SW 1271 (cell line): ENCODE measurements around the gene PLA2G4D.

Experiments
- DNase-seq, 2 experiments: peaks; one replicate each; lab custom pipeline; 2025; lab: John Stamatoyannopoulos, UW

The PLA2G4D gene

GRCh38 chr15:42050484-42051255 is 43.7 kb downstream of the PLA2G4D start:
- DNase-seq, result no peak

DNA sequence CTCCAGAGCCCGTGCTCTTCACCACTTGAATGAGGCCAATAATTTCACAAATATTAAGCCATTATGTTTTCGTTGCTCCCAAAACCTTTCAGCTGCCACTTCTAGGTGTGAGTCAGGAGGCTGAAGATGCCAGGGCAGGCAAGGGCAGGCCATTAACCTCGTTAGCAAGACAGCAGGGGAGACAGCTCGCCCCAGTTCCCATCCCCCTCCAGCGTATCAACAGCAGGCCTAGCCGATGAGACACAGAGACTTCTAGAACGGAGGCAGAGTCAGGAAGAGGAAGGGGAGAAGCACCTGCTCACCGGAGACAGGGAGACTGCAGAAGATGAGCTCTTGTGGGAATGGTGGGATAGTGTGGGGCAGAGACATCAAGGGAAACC is 45.6 kb downstream of the PLA2G4D start:
- no peak for DNase-seq

- no peak for DNase-seq
Measured at GRCh38 chr15:42048080-42048820, 46.1 kb downstream of the PLA2G4D start.

- DNase-seq, result no peak
Measured at GRCh38 chr15:42046597-42046996, 47.8 kb downstream of the PLA2G4D start.

- DNase-seq, result no peak
Measured at GRCh38 chr15:42045211-42045615, 49.1 kb downstream of the PLA2G4D start.

GRCh38 chr15:42042602-42043400 is 51.6 kb downstream of the PLA2G4D start:
- DNase-seq, result no peak

DNA sequence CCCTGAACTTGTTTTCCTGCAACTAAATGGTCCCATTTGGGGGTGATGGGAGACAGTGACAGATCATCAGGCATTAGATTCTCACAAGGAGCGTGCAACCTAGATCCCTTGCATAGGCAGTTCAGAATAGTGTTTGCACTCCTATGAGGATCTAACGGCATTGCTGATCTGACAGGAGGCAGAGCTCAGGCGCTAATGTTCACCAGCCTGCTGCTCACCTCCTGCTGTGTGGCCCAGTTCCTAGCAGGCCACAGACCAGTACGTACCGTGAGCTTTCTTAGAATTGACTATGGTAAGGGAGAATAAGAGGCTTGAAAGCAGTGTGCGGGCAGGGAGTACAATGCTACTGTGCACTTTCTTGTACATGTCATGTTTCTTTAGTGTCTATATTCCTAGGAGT is 56.0 kb downstream of the PLA2G4D start:
- DNase-seq, result no peak

GRCh38 chr15:42037656-42038055 is 56.7 kb downstream of the PLA2G4D start:
- no peak for DNase-seq

GRCh38 chr15:42036966-42037365 is 57.4 kb downstream of the PLA2G4D start:
- DNase-seq, result no peak

DNA sequence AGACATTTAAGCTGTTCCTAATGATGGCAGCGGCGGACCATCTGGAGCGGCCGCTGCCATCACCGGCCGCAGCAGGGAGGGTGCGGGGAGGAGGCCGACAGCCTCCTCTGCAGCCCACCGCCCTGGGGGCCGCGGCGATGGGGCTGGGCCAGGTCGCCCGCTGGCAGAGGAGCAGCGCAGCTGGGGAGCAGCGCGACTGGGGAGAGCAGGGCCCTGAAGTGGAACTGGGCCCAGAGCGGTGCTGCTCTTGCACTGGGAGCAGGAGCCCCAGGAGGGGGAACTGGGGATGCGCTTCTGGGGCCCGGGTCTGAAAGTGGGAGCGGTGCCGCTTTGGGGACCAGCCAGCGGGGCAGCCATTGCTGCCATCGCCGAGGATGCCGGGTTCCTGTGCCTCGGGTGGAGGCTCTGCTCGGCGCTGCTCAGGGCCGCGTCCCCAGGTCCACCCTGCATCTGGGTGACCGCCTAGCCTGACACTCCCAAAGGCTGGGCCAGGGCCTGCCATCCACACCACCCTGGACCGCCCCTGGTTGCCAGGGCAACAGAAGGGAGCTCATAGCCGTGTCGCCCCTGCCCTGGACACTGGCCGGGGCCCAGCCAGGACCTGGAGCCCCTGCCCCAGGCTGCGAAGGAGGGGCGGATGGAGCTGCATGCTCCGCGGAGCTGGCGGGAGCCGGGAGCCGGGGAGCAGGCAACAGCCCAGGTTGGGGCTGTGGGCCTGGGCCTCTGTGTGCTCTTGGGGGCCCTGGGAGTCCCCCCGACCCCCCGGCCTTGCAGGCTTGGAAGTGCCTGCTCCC is 58.1 kb downstream of the PLA2G4D start:
- no peak for DNase-seq

DNA sequence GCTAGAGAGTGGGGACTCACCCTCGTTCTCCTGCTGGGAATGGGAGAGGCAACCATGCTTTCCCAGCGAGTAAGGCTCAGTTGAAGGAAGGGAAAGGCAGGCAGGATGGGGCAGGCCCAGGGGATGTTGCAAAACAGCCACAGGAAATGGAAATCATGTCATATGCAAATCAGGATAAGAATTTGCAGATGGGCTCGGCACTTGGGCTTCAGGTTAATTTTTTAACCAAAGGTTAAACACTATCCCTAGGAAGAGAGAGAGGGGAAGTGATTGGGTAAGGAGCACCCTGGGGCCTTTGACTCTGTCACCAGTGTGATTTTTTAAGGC is 59.0 kb downstream of the PLA2G4D start:
- DNase-seq, result no peak

DNA sequence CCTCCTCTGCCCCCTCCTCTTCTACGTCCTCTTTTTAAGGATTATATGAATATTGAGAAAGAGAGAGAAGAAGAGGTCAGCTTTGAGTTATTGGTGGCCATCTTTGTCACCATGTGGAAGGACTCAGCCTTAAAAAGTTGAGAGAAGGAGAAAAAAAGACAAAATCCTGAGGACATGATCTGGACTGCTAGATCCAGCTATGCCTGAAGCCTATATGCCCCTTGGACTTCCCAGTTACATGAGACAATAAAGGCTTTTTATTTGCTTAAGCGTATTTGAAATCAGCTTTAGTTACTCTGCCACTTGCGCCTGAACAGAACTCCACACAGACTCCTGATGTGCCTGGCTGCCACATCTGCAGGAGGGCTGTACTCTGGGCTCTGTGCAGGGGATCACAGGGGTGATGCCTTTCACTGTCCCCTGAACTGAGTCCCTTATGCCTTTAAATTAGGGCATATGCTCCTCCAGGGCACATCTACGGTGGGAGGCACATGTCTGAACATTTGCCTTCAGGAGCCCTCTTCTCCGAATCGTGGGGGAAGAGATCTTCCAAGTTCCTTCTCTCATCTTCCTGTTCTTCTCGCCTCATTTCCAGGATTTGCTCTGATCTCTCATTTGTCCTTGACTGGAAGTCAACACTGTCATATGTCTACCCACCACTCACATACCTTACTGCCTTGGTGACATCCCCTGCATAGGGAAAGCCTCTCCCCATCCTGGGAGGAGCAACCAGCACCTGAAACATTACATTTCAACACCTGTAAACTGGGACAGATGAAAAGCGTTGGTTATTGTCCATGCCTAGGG is 59.5 kb downstream of the PLA2G4D start:
- DNase-seq, result no peak

GRCh38 chr15:42033214-42033873 is 61.0 kb downstream of the PLA2G4D start:
- no peak for DNase-seq

DNA sequence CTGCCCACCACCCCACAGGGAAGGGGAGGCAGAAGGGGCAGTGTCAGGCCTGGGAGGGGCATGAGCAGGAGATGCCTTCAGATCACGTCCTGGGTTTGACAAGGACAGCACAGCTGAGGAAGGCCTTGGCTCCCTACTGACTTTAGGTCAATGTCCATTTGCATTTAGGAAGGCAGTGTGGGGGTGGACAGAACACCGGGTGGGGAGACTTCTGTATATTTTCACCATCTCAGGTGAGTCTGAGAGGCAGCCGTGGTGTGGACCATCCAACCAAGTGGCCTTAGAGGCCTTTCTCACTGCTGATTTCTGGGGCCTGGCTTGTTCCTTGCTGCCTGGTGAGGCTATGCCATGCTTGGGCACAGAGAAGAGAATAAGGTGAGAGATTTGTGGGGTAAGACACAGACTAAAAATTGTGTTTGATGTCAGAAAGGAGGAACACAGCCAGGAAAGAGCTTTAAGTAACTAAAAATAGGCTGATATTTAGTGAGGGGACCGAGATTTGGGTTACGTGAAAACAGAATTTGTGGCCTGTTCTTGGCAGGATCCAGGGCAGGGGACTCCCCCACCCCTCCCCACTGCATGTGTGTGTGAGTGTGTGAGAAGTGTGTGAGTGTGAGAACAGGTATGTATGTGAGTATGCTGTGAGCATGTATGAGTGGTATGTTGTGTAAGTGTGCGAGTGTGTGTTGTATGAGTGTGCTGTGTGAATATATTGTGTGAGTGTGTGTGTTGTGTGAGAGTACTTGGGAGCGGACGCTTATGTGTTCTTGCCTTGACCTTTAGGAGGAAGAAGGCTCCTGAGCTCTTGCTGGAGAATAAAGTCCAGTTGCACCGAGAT is 61.8 kb downstream of the PLA2G4D start:
- no peak for DNase-seq

DNA sequence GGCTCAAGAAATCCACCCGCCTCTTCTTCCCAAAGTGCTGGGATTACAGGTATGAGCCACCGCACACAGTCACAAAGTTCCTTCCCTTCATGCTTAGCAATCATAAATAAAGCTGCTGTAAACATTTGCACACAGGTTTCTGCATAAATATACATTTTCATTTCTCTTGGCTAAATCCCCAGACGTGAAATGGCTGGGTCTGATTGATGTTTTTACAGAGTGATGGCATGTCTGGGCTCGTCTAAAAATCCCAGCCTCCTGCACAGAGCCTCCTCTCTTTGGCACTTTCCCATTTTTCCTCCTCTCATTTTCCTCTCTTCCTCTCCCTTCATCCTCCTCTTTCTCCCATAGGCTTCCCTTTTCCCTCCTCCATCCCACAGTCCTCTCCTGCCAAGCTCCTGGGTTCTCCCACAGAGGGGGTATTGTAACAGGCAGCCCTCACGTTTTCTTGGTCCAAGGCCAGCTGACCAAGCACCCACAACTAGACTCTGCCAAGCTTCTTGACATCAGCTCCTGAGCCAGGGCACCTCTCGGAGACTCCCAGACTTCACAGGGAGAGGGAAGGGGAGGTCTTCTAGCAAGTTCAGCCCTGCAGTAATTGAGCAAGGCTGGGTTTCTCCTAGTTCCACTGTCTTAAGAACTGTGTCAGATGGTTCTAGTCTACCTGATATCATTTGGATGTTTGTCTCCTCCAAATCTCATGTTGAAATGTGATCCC is 63.0 kb downstream of the PLA2G4D start:
- no peak for DNase-seq

DNA sequence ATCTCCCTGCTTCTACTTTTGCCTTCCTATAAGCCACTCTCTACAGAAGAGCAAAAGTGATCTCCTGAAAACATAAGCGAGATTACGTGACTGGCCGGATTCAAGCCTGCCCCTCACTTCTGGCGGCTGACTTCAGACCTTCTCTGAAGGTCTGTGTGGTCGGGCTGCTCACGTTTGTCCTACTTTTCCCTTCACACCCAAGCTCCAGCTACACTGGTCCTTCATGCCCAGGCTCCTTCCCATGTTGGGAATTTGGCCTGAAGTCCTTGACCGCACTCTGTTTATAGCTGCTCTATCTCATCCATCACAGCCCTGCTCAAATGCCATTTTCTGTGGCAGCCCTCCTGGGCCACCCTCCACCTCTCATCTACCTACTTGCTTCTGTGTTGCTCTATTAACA is 66.8 kb downstream of the PLA2G4D start:
- no peak for DNase-seq

DNA sequence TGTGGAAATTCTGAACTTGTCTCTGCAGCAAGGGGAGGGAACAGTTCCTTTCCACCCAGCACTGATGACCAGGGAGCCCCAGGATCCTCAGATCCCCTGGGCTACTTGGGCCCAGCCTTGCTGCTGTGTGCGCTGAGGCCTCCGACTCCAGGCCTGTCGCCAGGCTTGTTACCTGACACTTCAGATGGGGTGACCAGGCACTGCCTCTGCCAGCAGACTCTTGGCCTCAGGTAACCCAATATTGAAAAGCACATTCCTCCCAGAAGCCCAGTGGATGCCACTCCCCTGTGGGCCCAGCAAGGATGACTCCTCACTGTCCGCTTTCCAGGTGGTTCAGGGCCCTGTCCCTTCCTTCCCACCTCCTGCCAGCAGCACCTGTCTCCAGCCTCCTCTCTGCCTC is 70.1 kb downstream of the PLA2G4D start:
- DNase-seq, result no peak

DNA sequence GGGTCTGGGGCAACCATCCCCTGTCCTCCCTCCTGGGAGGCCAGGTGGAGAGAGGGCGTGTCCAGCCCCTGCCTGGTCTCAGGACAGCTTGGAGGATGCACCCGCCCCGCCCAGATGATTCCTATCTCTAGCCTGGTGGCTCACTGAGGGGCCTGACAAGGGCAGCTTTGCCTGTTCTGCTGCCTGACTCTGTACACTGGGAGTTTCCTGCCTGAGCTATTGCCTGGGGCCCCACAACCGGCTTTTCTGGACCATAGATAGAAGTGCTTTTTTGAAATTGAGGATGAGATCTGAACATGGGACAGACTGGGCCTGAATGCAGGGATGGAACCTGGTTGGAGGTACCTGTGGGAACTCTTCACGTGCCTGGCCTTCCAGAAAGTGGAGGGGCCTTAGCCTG is 72.8 kb downstream of the PLA2G4D start:
- DNase-seq, result no peak

DNA sequence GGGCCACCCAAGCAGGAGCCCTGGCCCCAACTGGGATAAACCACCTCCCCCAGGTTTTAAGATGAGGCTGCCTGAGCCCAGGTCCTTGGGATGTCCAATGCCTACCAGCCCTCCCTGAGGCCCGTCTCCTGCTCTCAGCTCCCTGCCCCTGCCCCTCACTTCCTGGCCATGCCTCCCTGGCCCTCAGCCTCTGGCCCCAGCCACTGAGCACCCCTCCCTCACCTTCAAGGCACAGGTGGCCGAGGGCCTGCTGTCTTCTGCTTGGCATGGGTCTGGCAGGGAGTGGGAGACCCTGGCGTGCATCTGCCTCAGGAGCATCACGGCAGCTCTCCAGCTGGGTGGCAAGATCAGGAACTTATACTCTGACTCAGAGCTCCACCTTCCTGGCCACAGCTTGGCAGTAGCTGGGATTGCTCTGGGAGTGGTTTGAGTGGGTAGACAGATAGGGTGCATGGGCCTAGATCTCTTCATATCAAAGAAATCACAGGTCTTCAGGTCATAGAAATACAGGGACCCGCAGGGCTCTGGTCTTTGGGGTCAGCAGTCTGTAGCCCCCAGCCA is 73.6 kb downstream of the PLA2G4D start, which contains the start of gene PLA2G4E:
TSS of gene PLA2G4E (minus strand) at position 330 of the 561 bp plus-strand sequence. CDS start at position 318, 12 bp downstream.
- DNase-seq, result no peak
